Neural progenitor cell (in vitro differentiated cells): ENCODE measurements around the gene KCNK1.

ENCODE experiments used
- EZH2 ChIP-seq: fragments of 200-600 bp; sonication (generic); IDR thresholded peaks from 2 replicates; pipeline ENCODE4 v1.6.1; 2017; ENCODE audit warnings: antibody characterized with exemption, mild to moderate bottlenecking, moderate library complexity
- EZH2phosphoT487 ChIP-seq: fragments of 200-600 bp; sonication (generic); IDR thresholded peaks from 2 replicates; pipeline ENCODE4 v1.6.1; 2017; ENCODE audit warnings: antibody characterized with exemption
- TF ChIP-seq, protein P1 (sequence below): fragments of 200-600 bp; sonication (generic); IDR thresholded peaks from 2 replicates; pipeline ENCODE4 v1.5.1; 2017; ENCODE audit warnings: antibody characterized with exemption, mild to moderate bottlenecking

DNA sequence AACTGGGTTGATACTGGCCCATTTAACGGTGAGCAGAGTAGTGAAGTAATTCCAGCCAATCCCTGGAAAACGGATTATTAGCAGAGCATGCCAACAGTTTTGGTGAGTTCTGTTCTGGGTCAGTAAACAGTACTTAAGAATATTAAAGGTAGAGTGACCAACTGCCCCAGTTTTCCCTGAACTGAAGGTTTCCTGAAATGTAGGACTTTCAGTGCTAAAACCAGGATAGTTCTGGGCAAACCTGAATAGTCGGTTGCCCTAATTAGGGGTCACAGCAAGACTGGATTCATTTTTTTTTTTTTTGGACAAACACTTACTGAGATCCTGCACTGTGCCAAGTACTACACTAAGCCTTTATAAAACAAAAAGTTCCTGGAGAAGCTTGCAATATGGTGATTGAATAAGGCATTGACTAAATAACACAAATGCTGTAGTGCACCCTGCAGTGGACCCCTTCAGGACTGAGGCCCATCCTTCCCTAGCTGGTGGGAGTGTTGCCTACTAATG lies 75.9 kb downstream of the KCNK1 start:
- TF ChIP-seq EZH2 (no peak), EZH2phosphoT487 (no peak)
- TF ChIP-seq, protein P1, sequence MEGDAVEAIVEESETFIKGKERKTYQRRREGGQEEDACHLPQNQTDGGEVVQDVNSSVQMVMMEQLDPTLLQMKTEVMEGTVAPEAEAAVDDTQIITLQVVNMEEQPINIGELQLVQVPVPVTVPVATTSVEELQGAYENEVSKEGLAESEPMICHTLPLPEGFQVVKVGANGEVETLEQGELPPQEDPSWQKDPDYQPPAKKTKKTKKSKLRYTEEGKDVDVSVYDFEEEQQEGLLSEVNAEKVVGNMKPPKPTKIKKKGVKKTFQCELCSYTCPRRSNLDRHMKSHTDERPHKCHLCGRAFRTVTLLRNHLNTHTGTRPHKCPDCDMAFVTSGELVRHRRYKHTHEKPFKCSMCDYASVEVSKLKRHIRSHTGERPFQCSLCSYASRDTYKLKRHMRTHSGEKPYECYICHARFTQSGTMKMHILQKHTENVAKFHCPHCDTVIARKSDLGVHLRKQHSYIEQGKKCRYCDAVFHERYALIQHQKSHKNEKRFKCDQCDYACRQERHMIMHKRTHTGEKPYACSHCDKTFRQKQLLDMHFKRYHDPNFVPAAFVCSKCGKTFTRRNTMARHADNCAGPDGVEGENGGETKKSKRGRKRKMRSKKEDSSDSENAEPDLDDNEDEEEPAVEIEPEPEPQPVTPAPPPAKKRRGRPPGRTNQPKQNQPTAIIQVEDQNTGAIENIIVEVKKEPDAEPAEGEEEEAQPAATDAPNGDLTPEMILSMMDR: no peak
